IPS-15b (cell line): ENCODE data around the gene ZDHHC1.

Experiments used
- H3K27me3 ChIP-seq: one replicate; pipeline ENCODE4 v1.6.1; 2013; ENCODE audit warnings: low read length; ENCODE audit not compliant: control insufficient read depth, insufficient read depth
- H3K36me3 ChIP-seq: one replicate; pipeline ENCODE4 v1.6.1; 2013; ENCODE audit warnings: low read length; ENCODE audit not compliant: control insufficient read depth, insufficient read depth
- H3K4me1 ChIP-seq: one replicate; pipeline ENCODE4 v1.6.1; 2013; ENCODE audit warnings: mild to moderate bottlenecking, low read length; ENCODE audit not compliant: control insufficient read depth, insufficient read depth
- H3K4me3 ChIP-seq: one replicate; pipeline ENCODE4 v1.5.1; 2013; ENCODE audit warnings: low read depth, low read length
- H3K9ac ChIP-seq: one replicate; pipeline ENCODE4 v1.6.1; 2013; ENCODE audit warnings: low read depth, mild to moderate bottlenecking, low read length
- H3K9me3 ChIP-seq: one replicate; pipeline ENCODE4 v1.6.1; 2013; ENCODE audit warnings: mild to moderate bottlenecking, low read length; ENCODE audit not compliant: control insufficient read depth, insufficient read depth

ZDHHC1 gene

GRCh38 chr16:67400901-67401300 is 15.4 kb downstream of the ZDHHC1 start:
- Histone ChIP-seq H3K36me3 (no peaks in the 10 kb centered on the region), H3K27me3 (peaks cover 11% of the 10 kb centered on the region), H3K9ac (no peak overlapping the region), H3K4me1 (peaks cover 8% of the 10 kb centered on the region), H3K4me3 (no peak overlapping the region), H3K9me3 (no peaks in the 10 kb centered on the region)

- H3K27me3 ChIP-seq = peaks cover 20% of the 10 kb centered on the region
- H3K36me3 ChIP-seq = no peaks in the 10 kb centered on the region
- no peak overlapping the region for H3K4me3 ChIP-seq
- H3K9ac ChIP-seq = no peak overlapping the region
- no peaks in the 10 kb centered on the region for H3K9me3 ChIP-seq
- H3K4me1 ChIP-seq = peaks cover 12% of the 10 kb centered on the region
Measured at GRCh38 chr16:67399749-67400704, 16.2 kb downstream of the ZDHHC1 start.

GRCh38 chr16:67399218-67399733 is 17.0 kb downstream of the ZDHHC1 start:
- H3K4me1 ChIP-seq = peaks cover 12% of the 10 kb centered on the region

GRCh38 chr16:67398546-67399217 is 17.6 kb downstream of the ZDHHC1 start:
- H3K36me3 ChIP-seq = no peaks in the 10 kb centered on the region
- peaks cover 12% of the 10 kb centered on the region for H3K4me1 ChIP-seq
- H3K27me3 ChIP-seq = peaks cover 33% of the 10 kb centered on the region
- no peaks in the 10 kb centered on the region for H3K9me3 ChIP-seq
- H3K9ac ChIP-seq = no peak overlapping the region
- H3K4me3 ChIP-seq = no peak overlapping the region

More at GRCh38 chr16:67399218-67399733, 17.0 kb downstream of the ZDHHC1 start:
- Histone ChIP-seq H3K27me3 (peaks cover 27% of the 10 kb centered on the region), H3K9ac (no peak overlapping the region), H3K36me3 (no peaks in the 10 kb centered on the region), H3K9me3 (no peaks in the 10 kb centered on the region), H3K4me3 (no peak overlapping the region)

- Histone ChIP-seq H3K4me1 (peaks cover 12% of the 10 kb centered on the region), H3K9me3 (no peaks in the 10 kb centered on the region), H3K4me3 (no peak overlapping the region), H3K27me3 (peaks cover 39% of the 10 kb centered on the region), H3K36me3 (no peaks in the 10 kb centered on the region), H3K9ac (no peak overlapping the region)
Measured at GRCh38 chr16:67397812-67398545, 18.3 kb downstream of the ZDHHC1 start.

- peak overlapping the region; percentile 37 for H3K4me3 ChIP-seq
- peaks cover 46% of the 10 kb centered on the region for H3K27me3 ChIP-seq
- peaks cover 12% of the 10 kb centered on the region for H3K4me1 ChIP-seq
- H3K36me3 ChIP-seq = no peaks in the 10 kb centered on the region
- H3K9me3 ChIP-seq = no peaks in the 10 kb centered on the region
- no peak overlapping the region for H3K9ac ChIP-seq
Measured at GRCh38 chr16:67397036-67397801, 19.1 kb downstream of the ZDHHC1 start.

GRCh38 chr16:67396159-67397035 is 19.9 kb downstream of the ZDHHC1 start:
- Histone ChIP-seq H3K4me1 (peaks cover 12% of the 10 kb centered on the region), H3K36me3 (no peaks in the 10 kb centered on the region), H3K9ac (no peak overlapping the region), H3K4me3 (peak overlapping the region; percentile 37), H3K27me3 (peaks cover 46% of the 10 kb centered on the region), H3K9me3 (no peaks in the 10 kb centered on the region)

GRCh38 chr16:67395458-67396158 is 20.7 kb downstream of the ZDHHC1 start:
- no peaks in the 10 kb centered on the region for H3K9me3 ChIP-seq
- peaks cover 12% of the 10 kb centered on the region for H3K4me1 ChIP-seq
- peak overlapping the region; percentile 59 for H3K4me3 ChIP-seq
- H3K36me3 ChIP-seq = no peaks in the 10 kb centered on the region
- peaks cover 45% of the 10 kb centered on the region for H3K27me3 ChIP-seq
- H3K9ac ChIP-seq = no peak overlapping the region

GRCh38 chr16:67395105-67395457 is 21.2 kb downstream of the ZDHHC1 start:
- Histone ChIP-seq H3K9me3 (no peaks in the 10 kb centered on the region), H3K27me3 (peaks cover 45% of the 10 kb centered on the region), H3K36me3 (no peaks in the 10 kb centered on the region), H3K9ac (no peak overlapping the region), H3K4me1 (peaks cover 12% of the 10 kb centered on the region), H3K4me3 (peak overlapping the region; percentile 59)
